Gastrocnemius medialis (tissue), 4 donors: ENCODE results near the gene SORBS1.

Source experiments
- CTCF ChIP-seq, 5 experiments: fragments of 450-650 bp in 3 of 5; fragments of 200-600 bp in 2 of 5; sonication (generic) in 2 of 5; IDR thresholded peaks in 4 of 5; conservative IDR thresholded peaks in 1 of 5; 1 replicate in 4 of 5; 2 replicates in 1 of 5; pipeline ENCODE4 v1.5.1; 2016 to 2019; ENCODE audit warnings: antibody characterized with exemption in 5 of 5, mild to moderate bottlenecking in 3 of 5, moderate library complexity in 3 of 5
- POLR2A ChIP-seq, 2 donors: fragments of 450-650 bp; IDR thresholded peaks; one replicate each; pipeline ENCODE4 v1.6.1; 2017; ENCODE audit warnings: antibody characterized with exemption in 2 of 2, mild to moderate bottlenecking in 2 of 2, moderate library complexity in 2 of 2

GRCh38 chr10:95303950-95304349 is 257.2 kb downstream of the SORBS1 start:
- TF ChIP-seq POLR2A (IDR thresholded peaks at IDR 0.05), result no peak
- no peak for TF ChIP-seq CTCF (IDR thresholded peaks at IDR 0.05 in 4 of 5, conservative IDR thresholded peaks at IDR 0.05 in 1 of 5)
